ENCODE measurements around the gene NR6A1.

NR6A1 gene

GRCh38 chr9:124659099-124659659 is 111.9 kb downstream of the NR6A1 start:
- Mint-ChIP-seq H3K4me3 (peak overlapping the region; percentile 71), H3K9me3 (no peaks in the 10 kb centered on the region), H3K4me1 (peaks cover 13% of the 10 kb centered on the region), H3K36me3 (no peaks in the 10 kb centered on the region), H3K27ac (peak overlapping the region; percentile 75)
- DNase-seq (ENCODE audit: low spot score in 2 of 2) (peak in 1 of 2 donors; percentile 51), ATAC-seq (peak; percentile 60)

DNA sequence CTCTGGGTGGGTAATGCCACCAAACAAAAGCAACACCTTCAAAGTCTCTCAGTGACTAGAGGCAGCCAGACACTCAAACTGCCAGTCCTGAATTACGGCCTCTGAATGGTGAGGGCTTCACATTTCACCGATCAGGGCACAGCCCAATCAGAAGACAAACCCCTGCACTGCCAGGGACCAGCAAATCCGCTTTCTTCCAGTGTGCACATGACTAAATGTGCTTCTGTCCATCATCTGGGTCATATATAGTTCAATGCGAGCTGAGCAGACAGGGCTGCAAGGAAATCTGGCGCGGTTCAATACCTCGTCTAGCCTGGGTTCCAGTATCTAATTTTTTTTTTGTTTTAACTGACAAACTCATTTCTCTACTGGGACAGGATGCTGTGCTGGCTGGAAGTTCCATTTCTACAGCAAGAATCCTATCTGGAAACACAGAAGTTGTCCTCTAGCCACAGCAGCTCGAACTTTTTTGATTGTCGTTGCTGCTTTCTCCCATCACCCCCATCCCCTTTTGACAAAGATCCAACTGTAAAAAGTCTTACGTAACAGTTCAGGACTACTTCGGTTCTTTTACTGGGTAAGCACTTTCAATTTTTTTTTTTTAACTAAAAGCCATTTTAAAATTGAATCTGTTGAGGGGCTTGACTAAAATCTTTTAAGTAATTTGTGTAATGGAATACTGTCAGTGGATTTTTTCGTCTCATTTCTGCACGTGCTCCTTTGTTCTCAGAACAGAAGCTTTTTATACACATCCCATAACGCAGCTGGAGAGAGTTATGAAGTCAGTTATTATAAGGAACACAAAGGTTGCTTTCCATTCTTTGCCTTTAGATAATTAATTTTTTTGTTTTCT is 112.7 kb downstream of the NR6A1 start:
- Mint-ChIP-seq H3K4me3 (peak overlapping the region; percentile 71), H3K9me3 (no peaks in the 10 kb centered on the region), H3K27ac (peak overlapping the region; percentile 75), H3K36me3 (no peaks in the 10 kb centered on the region), H3K4me1 (peaks cover 13% of the 10 kb centered on the region)
- ATAC-seq, result peak; percentile 88
- DNase-seq (ENCODE audit: low spot score in 2 of 2), result peak in 1 of 2 donors; percentile 51

- Mint-ChIP-seq H3K4me3 (no peak overlapping the region), H3K4me1 (peaks cover 13% of the 10 kb centered on the region), H3K9me3 (no peaks in the 10 kb centered on the region), H3K36me3 (no peaks in the 10 kb centered on the region), H3K27ac (no peak overlapping the region)
- DNase-seq (ENCODE audit: low spot score in 2 of 2) (no peak), ATAC-seq (no peak)
Observed at GRCh38 chr9:124657516-124657915, 113.6 kb downstream of the NR6A1 start.

- DNase-seq (ENCODE audit: low spot score in 2 of 2) (no peak), ATAC-seq (no peak)
- H3K4me3 Mint-ChIP-seq, result no peak overlapping the region
- H3K4me1 Mint-ChIP-seq, result peaks cover 9% of the 10 kb centered on the region
- H3K9me3 Mint-ChIP-seq, result no peaks in the 10 kb centered on the region
- no peak overlapping the region for H3K27ac Mint-ChIP-seq
- no peaks in the 10 kb centered on the region for H3K36me3 Mint-ChIP-seq
Observed at GRCh38 chr9:124654431-124654830, 116.7 kb downstream of the NR6A1 start.

GRCh38 chr9:124652615-124653393 is 118.3 kb downstream of the NR6A1 start:
- Mint-ChIP-seq H3K27ac (no peak overlapping the region), H3K9me3 (no peaks in the 10 kb centered on the region), H3K4me3 (no peak overlapping the region), H3K36me3 (no peaks in the 10 kb centered on the region), H3K4me1 (no peaks in the 10 kb centered on the region)
- ATAC-seq (no peak), DNase-seq (ENCODE audit: low spot score in 2 of 2) (no peak)

- no peak overlapping the region for H3K4me3 Mint-ChIP-seq
- no peaks in the 10 kb centered on the region for H3K36me3 Mint-ChIP-seq
- H3K9me3 Mint-ChIP-seq, result no peaks in the 10 kb centered on the region
- no peak overlapping the region for H3K27ac Mint-ChIP-seq
- no peaks in the 10 kb centered on the region for H3K4me1 Mint-ChIP-seq
- DNase-seq (ENCODE audit: low spot score in 2 of 2) (no peak), ATAC-seq (no peak)
Observed at GRCh38 chr9:124652203-124652602, 118.9 kb downstream of the NR6A1 start.

DNA sequence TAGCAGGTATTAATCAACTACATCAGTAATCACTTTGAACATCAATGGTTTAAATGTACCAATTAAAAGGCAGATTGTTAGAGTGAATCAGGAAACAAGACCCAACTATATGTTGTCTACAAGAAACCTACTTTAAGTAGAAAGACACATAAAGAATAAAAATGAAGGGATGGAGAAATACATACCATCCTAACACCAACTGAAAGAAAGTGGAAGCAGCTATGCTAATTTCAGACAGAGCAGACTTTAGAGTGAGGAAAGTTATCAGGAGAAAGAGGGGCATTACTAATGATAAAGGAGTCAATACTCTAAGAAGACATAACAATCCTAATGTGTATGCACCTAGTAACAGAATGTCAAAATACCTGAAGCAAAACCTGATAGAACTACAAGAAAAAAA is 125.8 kb downstream of the NR6A1 start:
- Mint-ChIP-seq H3K9me3 (peaks cover 5% of the 10 kb centered on the region), H3K27ac (no peak overlapping the region), H3K4me3 (no peak overlapping the region), H3K4me1 (no peaks in the 10 kb centered on the region), H3K36me3 (no peaks in the 10 kb centered on the region)
- ATAC-seq (no peak), DNase-seq (ENCODE audit: low spot score in 2 of 2) (no peak)

DNA sequence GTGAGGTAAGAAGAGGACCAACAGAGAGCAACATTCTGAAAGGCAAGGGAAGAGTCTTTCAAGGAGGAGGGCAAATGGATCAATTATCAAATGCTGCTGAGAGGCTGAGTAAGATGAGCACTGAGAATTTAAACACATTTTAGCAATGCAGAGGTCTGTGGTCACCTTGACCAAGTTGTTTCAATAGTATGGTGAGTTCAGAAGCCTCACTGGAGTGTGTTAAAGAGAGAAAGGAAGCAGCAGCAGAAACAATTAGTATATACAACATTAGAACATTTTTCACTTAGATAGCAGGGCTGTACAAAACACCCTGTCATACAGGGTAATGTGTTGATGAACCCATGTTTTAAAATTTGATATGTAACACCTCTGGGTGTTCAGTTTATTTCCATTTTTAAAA is 131.5 kb downstream of the NR6A1 start:
- ATAC-seq, result peak; percentile 39
- Mint-ChIP-seq H3K36me3 (no peaks in the 10 kb centered on the region), H3K4me3 (no peak overlapping the region), H3K9me3 (no peaks in the 10 kb centered on the region), H3K4me1 (no peaks in the 10 kb centered on the region), H3K27ac (no peak overlapping the region)
- no peak for DNase-seq (ENCODE audit: low spot score in 2 of 2)

DNA sequence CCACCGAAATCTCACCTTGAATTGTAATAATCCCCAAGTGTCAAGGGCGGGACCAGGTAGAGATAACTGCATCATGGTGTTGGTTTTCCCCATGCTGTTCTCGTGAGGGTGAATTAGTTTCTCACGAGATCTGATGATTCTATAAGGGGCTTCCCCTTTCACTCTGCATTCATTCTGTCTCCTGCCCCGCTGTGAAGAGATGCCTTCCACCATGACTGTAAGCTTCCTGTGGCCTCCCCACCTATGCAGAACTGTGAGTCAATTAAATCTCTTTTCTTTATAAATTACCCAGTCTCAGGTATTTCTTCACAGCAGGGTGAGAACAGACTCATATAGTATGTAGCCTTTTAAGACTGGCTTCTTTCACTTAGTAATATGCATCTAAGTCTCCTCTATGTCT is 135.8 kb downstream of the NR6A1 start:
- Mint-ChIP-seq H3K4me1 (no peaks in the 10 kb centered on the region), H3K36me3 (no peaks in the 10 kb centered on the region), H3K4me3 (no peak overlapping the region), H3K9me3 (no peaks in the 10 kb centered on the region), H3K27ac (no peak overlapping the region)
- no peak for DNase-seq (ENCODE audit: low spot score in 2 of 2)
- ATAC-seq, result peak; percentile 39

GRCh38 chr9:124632077-124632621 is 139.0 kb downstream of the NR6A1 start:
- Mint-ChIP-seq H3K4me3 (no peak overlapping the region), H3K27ac (no peak overlapping the region), H3K36me3 (no peaks in the 10 kb centered on the region), H3K9me3 (no peaks in the 10 kb centered on the region), H3K4me1 (no peaks in the 10 kb centered on the region)
- ATAC-seq (no peak), DNase-seq (ENCODE audit: low spot score in 2 of 2) (no peak)

GRCh38 chr9:124631326-124631725 is 139.8 kb downstream of the NR6A1 start:
- H3K4me3 Mint-ChIP-seq, result no peak overlapping the region
- no peaks in the 10 kb centered on the region for H3K4me1 Mint-ChIP-seq
- no peak overlapping the region for H3K27ac Mint-ChIP-seq
- DNase-seq (ENCODE audit: low spot score in 2 of 2), result no peak
- no peaks in the 10 kb centered on the region for H3K9me3 Mint-ChIP-seq
- no peaks in the 10 kb centered on the region for H3K36me3 Mint-ChIP-seq
- no peak for ATAC-seq

GRCh38 chr9:124629600-124629999 is 141.5 kb downstream of the NR6A1 start:
- ATAC-seq (peak; percentile 51), DNase-seq (ENCODE audit: low spot score in 2 of 2) (no peak)
- Mint-ChIP-seq H3K4me1 (no peaks in the 10 kb centered on the region), H3K36me3 (no peaks in the 10 kb centered on the region), H3K4me3 (no peak overlapping the region), H3K27ac (no peak overlapping the region), H3K9me3 (no peaks in the 10 kb centered on the region)

DNA sequence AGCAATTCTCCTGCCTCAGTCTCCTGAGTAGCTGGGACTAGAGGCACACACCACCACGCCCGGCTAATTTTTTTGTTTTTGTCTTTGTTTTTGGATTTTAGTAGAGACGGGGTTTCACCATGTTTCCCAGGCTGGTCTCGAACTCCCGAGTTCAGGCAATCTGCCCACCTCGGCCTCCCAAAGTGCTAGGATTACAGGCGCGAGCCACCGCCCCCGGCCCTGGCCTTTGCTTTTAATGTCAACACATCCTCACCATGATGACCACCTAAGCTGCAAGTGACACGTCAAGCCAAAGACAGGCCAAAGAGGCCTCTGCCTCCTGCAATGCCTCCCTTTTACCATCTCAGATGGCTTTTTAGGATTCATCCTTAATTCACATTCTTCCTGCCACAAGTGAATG is 142.4 kb downstream of the NR6A1 start:
- Mint-ChIP-seq H3K4me1 (no peaks in the 10 kb centered on the region), H3K9me3 (no peaks in the 10 kb centered on the region), H3K36me3 (no peaks in the 10 kb centered on the region), H3K4me3 (no peak overlapping the region), H3K27ac (no peak overlapping the region)
- DNase-seq (ENCODE audit: low spot score in 2 of 2) (no peak), ATAC-seq (no peak)

DNA sequence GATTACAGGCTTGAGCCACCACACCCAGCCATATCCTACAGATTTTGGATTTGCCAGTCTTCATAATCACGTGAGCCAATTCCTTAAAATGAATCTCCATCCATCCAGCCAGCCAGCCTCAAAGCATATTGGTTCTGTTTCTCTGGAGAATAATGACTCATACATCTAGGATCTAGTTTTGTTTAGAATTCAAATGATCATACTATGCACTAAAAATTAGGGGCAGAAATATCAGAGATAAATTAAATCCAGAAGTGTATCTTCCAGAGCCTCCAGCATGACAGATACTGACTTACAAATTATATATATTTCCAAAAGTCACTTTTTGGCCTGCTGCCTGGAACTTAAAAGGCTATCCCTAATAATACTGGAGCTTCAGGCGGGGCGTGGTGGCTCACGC is 144.8 kb downstream of the NR6A1 start:
- ATAC-seq (no peak), DNase-seq (ENCODE audit: low spot score in 2 of 2) (no peak)
- H3K9me3 Mint-ChIP-seq, result no peaks in the 10 kb centered on the region
- no peaks in the 10 kb centered on the region for H3K36me3 Mint-ChIP-seq
- H3K4me3 Mint-ChIP-seq, result no peak overlapping the region
- no peak overlapping the region for H3K27ac Mint-ChIP-seq
- H3K4me1 Mint-ChIP-seq, result no peaks in the 10 kb centered on the region

- Mint-ChIP-seq H3K4me1 (no peaks in the 10 kb centered on the region), H3K9me3 (no peaks in the 10 kb centered on the region), H3K27ac (no peak overlapping the region), H3K4me3 (no peak overlapping the region), H3K36me3 (no peaks in the 10 kb centered on the region)
- ATAC-seq, result peak; percentile 65
- no peak for DNase-seq (ENCODE audit: low spot score in 2 of 2)
Observed at GRCh38 chr9:124625087-124625486, 146.0 kb downstream of the NR6A1 start.

- DNase-seq (ENCODE audit: low spot score in 2 of 2) (no peak), ATAC-seq (no peak)
- no peak overlapping the region for H3K27ac Mint-ChIP-seq
- no peak overlapping the region for H3K4me3 Mint-ChIP-seq
- H3K4me1 Mint-ChIP-seq, result no peaks in the 10 kb centered on the region
- H3K9me3 Mint-ChIP-seq, result no peaks in the 10 kb centered on the region
- H3K36me3 Mint-ChIP-seq, result no peaks in the 10 kb centered on the region
Observed at GRCh38 chr9:124624735-124624992, 146.4 kb downstream of the NR6A1 start.

Measured in stimulated activated effector memory CD8-positive, alpha-beta T cell treated with anti-CD3 and anti-CD28 coated beads, Interleukin-12 subunit alpha, Interleukin-12 subunit beta, amount 100 ng/mL, for 72 hours (primary cell).